ENCODE results near the gene GIPC1. TPM values are rescaled to one million over a fixed set of nuclear protein-coding genes. Genes with fewer than 3 reads are reported as not detected.

Gene GIPC1
- total and polyA plus RNA-seq, 9 of the 15 experiments (the other 6 are each of a cell fraction or from before 2014, with no cell fraction given): 0.49 to 54.7 (median 24.8) TPM

- no peak for TF ChIP-seq ZMIZ1 (IDR thresholded peaks at IDR 0.05; ENCODE audit: low read depth in 2 of 2, low read length in 2 of 2)
- no peak for TF ChIP-seq HBP1 (CRISPR knock-in tag; IDR thresholded peaks at IDR 0.05)
- TF ChIP-seq DEAF1 (CRISPR knock-in tag; IDR thresholded peaks at IDR 0.05): no peak
- 0 out of 2 replicates have a peak, but pooled peaks have one; percentile 18 for TF ChIP-seq NFATC3 (IDR thresholded peaks at IDR 0.05)
- peak; percentile 59 for TF ChIP-seq NFRKB (IDR thresholded peaks at IDR 0.05; ENCODE audit: low read depth)
- TF ChIP-seq RNF2 (IDR thresholded peaks at IDR 0.05): no peak
- TF ChIP-seq IRF1 (CRISPR knock-in tag; IDR thresholded peaks at IDR 0.05; ENCODE audit: borderline replicate concordance): no peak
- no peak for TF ChIP-seq ZNF436 (CRISPR knock-in tag; IDR thresholded peaks at IDR 0.05)
- no peak for TF ChIP-seq NCOA2 (IDR thresholded peaks at IDR 0.05; ENCODE audit: partially characterized antibody in 2 of 2)
- TF ChIP-seq SMARCE1 (IDR thresholded peaks at IDR 0.05): peak; percentile 38; the same call in 1 of the 2 replicates
- no peak for TF ChIP-seq THRB (CRISPR knock-in tag; conservative IDR thresholded peaks at IDR 0.05)
- no peak for TF ChIP-seq GTF3C2 (IDR thresholded peaks at IDR 0.05; ENCODE audit: borderline replicate concordance, extremely low read depth, insufficient read length)
- TF ChIP-seq NCOA4 (IDR thresholded peaks at IDR 0.05; ENCODE audit: partially characterized antibody): no peak
- TF ChIP-seq PURB (CRISPR knock-in tag; IDR thresholded peaks at IDR 0.05; ENCODE audit: low read depth): no peak
Observed at GRCh38 chr19:14510311-14511228, 14.6 kb upstream of the GIPC1 start (continued).

Data from K562 (cell line).